ENCODE data around the gene LRP2.

LRP2 gene

GRCh38 chr2:169222665-169223064 is 139.7 kb downstream of the LRP2 start:
- no peaks in the 10 kb centered on the region for H3K9me3 Mint-ChIP-seq
- H3K4me1 Mint-ChIP-seq, result peaks cover 2% of the 10 kb centered on the region
- H3K36me3 Mint-ChIP-seq (ENCODE audit: low read depth), result no peaks in the 10 kb centered on the region
- no peaks in the 10 kb centered on the region for H3K27me3 Mint-ChIP-seq (ENCODE audit: low read depth, poor library complexity)
- no peak overlapping the region for H3K27ac Mint-ChIP-seq
- H3K4me3 Mint-ChIP-seq, result no peak overlapping the region
- no peak for TF ChIP-seq CTCF (IDR thresholded peaks at IDR 0.05)
- DNase-seq, result no peak

GRCh38 chr2:169221745-169222369 is 140.5 kb downstream of the LRP2 start:
- Mint-ChIP-seq H3K36me3 (ENCODE audit: low read depth) (no peaks in the 10 kb centered on the region), H3K9me3 (no peaks in the 10 kb centered on the region), H3K27ac (no peak overlapping the region), H3K27me3 (ENCODE audit: low read depth, poor library complexity) (no peaks in the 10 kb centered on the region), H3K4me1 (no peaks in the 10 kb centered on the region), H3K4me3 (no peak overlapping the region)
- TF ChIP-seq CTCF (IDR thresholded peaks at IDR 0.05), result peak; percentile 58
- no peak for DNase-seq

DNA sequence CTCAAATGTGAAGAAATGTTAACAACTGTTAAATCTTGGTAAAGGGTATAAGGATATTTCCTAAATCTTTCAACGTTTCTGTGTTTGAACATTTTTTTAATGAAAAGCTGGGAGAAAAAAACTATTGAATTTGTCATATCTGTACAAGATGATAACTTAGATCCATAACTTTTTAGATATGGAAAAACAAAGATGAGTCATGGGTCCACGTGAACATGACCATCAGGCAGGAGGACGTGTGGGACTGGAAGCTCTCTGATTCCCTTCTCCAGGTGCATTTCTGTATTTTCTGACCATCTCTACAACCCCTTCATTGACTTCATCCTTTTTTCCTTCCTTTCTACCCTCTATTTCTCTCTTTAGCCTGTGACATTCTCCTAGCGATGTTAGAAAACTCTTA is 151.4 kb downstream of the LRP2 start:
- no peak for TF ChIP-seq CTCF (IDR thresholded peaks at IDR 0.05)
- no peaks in the 10 kb centered on the region for H3K4me1 Mint-ChIP-seq
- H3K27me3 Mint-ChIP-seq (ENCODE audit: low read depth, poor library complexity), result peaks cover 2% of the 10 kb centered on the region
- no peak for DNase-seq
- H3K36me3 Mint-ChIP-seq (ENCODE audit: low read depth), result no peaks in the 10 kb centered on the region
- no peak overlapping the region for H3K27ac Mint-ChIP-seq
- no peaks in the 10 kb centered on the region for H3K9me3 Mint-ChIP-seq
- H3K4me3 Mint-ChIP-seq, result no peak overlapping the region

GRCh38 chr2:169208026-169208425 is 154.3 kb downstream of the LRP2 start:
- no peak for TF ChIP-seq CTCF (IDR thresholded peaks at IDR 0.05)
- H3K4me1 Mint-ChIP-seq, result no peaks in the 10 kb centered on the region
- peaks cover 2% of the 10 kb centered on the region for H3K27me3 Mint-ChIP-seq (ENCODE audit: low read depth, poor library complexity)
- no peak overlapping the region for H3K4me3 Mint-ChIP-seq
- no peaks in the 10 kb centered on the region for H3K9me3 Mint-ChIP-seq
- DNase-seq, result no peak
- H3K27ac Mint-ChIP-seq, result no peak overlapping the region
- H3K36me3 Mint-ChIP-seq (ENCODE audit: low read depth), result no peaks in the 10 kb centered on the region

DNA sequence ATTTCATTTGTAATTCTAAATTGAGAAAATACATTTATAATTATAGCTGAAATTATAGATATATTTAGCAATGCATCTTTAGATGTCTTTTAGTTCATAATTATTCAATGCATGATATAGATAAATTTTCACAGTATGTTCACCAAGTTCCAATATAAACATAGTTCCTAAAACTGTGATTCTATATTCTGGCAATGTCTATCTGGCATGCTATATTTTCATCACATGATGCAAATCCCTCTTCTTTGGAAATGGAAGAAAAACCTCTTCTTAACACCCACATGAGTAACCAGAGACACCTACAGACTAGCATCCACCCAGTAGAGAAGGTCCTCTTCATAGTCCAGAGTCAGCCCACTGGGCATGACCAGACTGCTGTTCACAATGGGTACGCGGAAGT is 157.2 kb downstream of the LRP2 start:
- Mint-ChIP-seq H3K4me3 (no peak overlapping the region), H3K4me1 (no peaks in the 10 kb centered on the region), H3K27ac (no peak overlapping the region), H3K36me3 (ENCODE audit: low read depth) (no peaks in the 10 kb centered on the region), H3K27me3 (ENCODE audit: low read depth, poor library complexity) (peaks cover 2% of the 10 kb centered on the region), H3K9me3 (no peaks in the 10 kb centered on the region)
- TF ChIP-seq CTCF (IDR thresholded peaks at IDR 0.05), result no peak
- DNase-seq, result no peak

DNA sequence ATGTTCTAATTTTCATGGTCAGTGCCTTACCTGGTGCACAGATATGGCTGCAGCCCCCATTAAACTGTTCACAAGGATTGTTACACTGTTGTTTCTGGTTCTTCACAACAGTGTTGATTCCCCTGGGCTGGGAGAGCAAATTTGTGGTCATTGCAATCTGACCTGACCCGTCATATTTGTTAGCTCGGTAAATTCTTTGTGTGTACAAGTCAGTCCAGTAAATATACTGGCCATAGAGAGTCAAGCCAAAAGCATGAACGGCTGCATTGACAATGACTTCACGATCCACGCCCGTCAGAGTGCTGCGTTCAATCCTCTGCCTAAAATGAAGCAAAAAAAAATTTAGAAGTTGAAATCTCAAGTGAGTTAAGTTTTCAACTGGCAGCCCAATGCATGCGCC is 158.4 kb downstream of the LRP2 start:
- TF ChIP-seq CTCF (IDR thresholded peaks at IDR 0.05), result no peak
- H3K27me3 Mint-ChIP-seq (ENCODE audit: low read depth, poor library complexity), result peaks cover 2% of the 10 kb centered on the region

More for the DNA sequence above, 158.4 kb downstream of the LRP2 start:
- H3K27ac Mint-ChIP-seq, result no peak overlapping the region
- no peaks in the 10 kb centered on the region for H3K4me1 Mint-ChIP-seq
- H3K4me3 Mint-ChIP-seq, result no peak overlapping the region
- DNase-seq, result no peak
- no peaks in the 10 kb centered on the region for H3K36me3 Mint-ChIP-seq (ENCODE audit: low read depth)
- no peaks in the 10 kb centered on the region for H3K9me3 Mint-ChIP-seq
